ENCODE results near the gene XK.

- TF ChIP-seq CTCF (IDR thresholded peaks at IDR 0.05) (no peak), ZFX (IDR thresholded peaks at IDR 0.05; ENCODE audit: borderline replicate concordance) (no peak)
Observed at GRCh38 chrX:37672563-37672962, 13.0 kb upstream of the XK start.
